Measurements from ENCODE around the gene E2F7.
"Not testable (repeated sequence)": the region's sequence is repeated elsewhere in the genome, so short reads cannot be mapped to it uniquely, and the experiment has no call there.

The E2F7 gene

DNA sequence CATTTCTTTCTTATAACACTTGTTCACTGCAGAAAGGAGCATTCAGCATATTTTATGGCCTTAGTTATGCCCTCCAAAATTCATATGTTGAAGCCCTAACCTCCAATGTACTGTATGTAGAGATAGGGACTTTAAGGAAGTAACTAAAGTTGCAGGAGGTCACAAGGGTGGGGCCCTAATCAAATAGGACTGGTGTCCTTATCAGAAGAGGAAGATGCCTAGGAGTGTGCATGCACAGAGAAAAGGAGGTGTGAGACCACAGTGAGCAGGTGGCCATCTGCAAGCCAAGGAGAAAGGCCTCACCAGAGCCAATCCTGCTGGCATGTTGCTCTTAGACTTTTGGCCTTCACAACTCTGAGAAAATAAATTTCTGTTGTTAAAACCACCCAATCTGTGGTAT lies 12.9 kb upstream of the E2F7 start:
- H3K4me3 ChIP-seq (ENCODE audit: low read length) = no peak overlapping the region
- DNase-seq (ENCODE audit: low read depth) = no peak
- TF ChIP-seq, protein P1, sequence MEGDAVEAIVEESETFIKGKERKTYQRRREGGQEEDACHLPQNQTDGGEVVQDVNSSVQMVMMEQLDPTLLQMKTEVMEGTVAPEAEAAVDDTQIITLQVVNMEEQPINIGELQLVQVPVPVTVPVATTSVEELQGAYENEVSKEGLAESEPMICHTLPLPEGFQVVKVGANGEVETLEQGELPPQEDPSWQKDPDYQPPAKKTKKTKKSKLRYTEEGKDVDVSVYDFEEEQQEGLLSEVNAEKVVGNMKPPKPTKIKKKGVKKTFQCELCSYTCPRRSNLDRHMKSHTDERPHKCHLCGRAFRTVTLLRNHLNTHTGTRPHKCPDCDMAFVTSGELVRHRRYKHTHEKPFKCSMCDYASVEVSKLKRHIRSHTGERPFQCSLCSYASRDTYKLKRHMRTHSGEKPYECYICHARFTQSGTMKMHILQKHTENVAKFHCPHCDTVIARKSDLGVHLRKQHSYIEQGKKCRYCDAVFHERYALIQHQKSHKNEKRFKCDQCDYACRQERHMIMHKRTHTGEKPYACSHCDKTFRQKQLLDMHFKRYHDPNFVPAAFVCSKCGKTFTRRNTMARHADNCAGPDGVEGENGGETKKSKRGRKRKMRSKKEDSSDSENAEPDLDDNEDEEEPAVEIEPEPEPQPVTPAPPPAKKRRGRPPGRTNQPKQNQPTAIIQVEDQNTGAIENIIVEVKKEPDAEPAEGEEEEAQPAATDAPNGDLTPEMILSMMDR (conservative IDR thresholded peaks at IDR 0.05; ENCODE audit: low read depth, low read length) = no peak

DNA sequence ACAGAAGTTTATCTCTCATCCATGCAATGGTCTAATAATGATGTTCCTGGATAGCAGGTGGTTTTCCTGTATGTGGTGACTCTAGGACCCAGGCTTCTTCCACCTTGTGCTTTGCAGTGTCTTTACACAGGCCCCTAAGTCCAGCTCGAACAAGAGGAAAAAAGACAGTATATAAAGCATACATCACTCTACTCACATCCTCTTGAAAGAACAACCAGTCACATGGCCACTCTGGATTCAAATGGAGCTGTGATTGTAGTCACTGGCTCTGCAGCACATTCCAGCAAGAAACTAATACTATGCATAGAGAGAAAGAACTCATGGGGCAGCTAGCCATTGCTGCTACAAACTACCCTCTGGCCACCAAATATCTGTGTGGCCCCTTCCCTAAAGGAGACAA lies 11.5 kb upstream of the E2F7 start:
- TF ChIP-seq, protein P1 (conservative IDR thresholded peaks at IDR 0.05; ENCODE audit: low read depth, low read length) = no peak
- H3K4me3 ChIP-seq (ENCODE audit: low read length) = no peak overlapping the region
- DNase-seq (ENCODE audit: low read depth) = no peak

DNA sequence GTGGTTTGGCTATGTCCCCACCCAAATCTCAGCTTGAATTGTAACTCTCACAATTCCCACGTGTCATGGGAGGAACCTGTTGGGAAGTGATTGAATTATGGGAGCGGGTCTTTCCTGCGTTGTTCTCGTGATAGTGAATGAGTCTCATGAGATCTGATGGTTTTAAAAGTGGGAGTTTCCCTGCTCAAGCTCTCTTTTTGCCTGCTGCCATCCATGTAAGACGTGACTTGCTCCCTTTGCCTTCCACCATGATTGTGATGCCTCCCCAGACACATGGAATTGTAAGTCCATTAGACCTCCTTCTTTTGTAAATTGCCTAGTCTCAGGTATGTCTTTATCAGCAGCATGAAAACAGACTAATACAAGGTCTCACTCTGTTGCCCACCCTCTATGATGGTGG lies 8.5 kb upstream of the E2F7 start:
- not testable (repeated sequence) for DNase-seq (ENCODE audit: low read depth); H3K4me3 ChIP-seq (ENCODE audit: low read length)

DNA sequence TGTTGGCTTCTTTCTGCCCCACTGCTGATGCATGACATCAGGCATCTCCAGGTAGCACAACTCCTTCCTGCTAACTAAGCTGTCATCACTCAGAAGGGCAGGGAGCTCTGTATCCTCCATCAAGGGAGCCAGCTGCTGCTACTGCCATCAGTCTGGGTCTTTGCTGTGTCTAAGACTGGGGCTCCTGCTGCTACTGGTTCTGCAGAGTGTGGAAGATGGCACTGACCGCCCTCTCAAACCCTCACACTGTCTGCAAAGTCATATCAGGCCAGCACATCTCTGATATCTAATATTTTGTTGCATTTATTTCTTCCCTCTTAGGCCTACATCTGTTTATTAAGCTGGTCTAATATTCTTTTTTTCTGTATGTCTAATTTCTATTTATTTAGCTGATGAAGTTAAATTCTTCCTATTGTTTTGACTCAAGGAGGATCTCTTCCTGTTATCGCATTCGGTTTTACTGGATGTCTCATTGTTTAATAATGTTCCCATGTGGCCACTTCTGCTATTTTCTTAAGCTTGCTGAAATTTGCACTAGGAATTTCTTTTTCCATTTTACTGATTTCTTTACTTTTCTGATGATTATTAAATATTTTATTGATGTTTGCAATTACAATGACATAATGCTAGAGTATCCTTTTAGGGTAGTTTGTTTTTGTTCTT lies 7.6 kb upstream of the E2F7 start:
- TF ChIP-seq, protein P1 (conservative IDR thresholded peaks at IDR 0.05; ENCODE audit: low read depth, low read length) = no peak
- DNase-seq (ENCODE audit: low read depth) = no peak
- no peak overlapping the region for H3K4me3 ChIP-seq (ENCODE audit: low read length)

DNA sequence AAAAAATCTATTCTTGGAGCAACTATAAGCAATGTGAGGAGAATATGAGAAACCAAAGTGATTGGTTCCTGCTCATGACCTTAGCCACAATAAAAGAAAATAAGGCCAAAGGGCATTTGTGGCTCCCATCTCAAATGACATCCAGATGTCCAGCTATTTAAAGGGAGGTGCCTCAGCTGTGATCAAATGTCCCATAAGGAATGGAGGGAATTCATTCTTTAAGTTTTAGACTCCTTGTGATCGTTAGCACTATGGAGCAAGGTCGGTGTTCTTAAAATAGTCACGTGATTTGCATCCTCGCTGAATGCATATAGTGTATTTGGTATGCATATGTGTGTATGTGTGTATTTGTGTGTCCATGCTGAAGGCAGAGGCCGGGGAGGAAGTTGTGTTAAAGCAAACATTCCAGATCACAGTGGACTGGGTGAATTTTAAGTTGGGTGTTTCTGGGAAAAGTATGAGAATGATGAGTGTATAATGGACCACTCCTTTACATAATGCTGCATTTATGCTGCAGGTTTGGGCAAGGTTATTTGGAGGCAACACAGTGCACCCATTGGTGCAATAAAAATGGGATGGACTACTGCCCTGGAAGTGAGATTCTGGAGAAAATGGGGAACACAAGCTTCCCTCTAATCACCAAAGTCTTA lies 5.6 kb upstream of the E2F7 start:
- TF ChIP-seq, protein P1 (conservative IDR thresholded peaks at IDR 0.05; ENCODE audit: low read depth, low read length) = no peak
- no peak overlapping the region for H3K4me3 ChIP-seq (ENCODE audit: low read length)
- no peak for DNase-seq (ENCODE audit: low read depth)

DNA sequence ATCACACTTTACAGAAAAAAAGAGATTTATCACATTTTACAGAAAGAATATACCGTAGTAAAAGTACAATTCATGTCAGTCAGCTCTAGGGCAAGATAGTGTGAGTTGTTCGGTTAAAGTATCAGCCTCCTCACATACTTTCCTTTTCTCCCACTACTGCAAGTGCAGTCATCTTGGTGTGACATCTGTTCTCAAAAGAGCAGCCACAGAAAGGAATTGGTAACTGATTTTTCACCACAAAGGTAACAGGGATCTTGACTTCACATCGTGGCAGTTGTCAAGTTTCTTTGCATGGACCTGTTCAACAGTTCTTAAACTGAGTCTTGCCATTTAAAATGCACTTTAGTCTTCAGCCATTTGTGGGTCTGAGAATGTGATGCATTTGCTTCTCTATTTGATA lies 5.0 kb upstream of the E2F7 start:
- no peak overlapping the region for H3K4me3 ChIP-seq (ENCODE audit: low read length)
- TF ChIP-seq, protein P1 (conservative IDR thresholded peaks at IDR 0.05; ENCODE audit: low read depth, low read length) = no peak
- DNase-seq (ENCODE audit: low read depth) = no peak

DNA sequence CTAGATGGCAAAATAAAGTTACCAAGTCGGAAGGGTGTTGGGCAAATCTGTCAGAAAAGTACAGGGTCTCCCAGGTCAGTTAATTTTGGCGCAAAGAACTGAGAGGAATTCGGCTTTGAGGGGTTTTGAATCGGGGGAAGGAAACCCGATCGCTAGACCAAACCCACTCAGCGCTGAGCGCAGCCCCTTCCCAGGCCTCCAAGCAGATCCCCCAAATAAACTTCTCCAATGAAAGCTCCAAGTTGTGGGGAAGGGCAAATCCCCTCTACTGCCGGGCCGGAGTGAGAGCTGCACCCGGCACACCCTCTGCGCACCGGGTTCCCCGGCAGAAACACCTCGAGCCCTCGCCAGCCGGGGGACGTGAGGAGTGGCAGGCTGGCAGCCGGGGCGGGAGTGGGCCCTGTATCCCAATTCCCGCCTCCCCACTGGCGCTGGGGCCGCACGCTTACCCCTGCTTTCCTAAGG lies 441 bp downstream of the E2F7 start:
- no peak for DNase-seq (ENCODE audit: low read depth)
- peak overlapping the region; percentile 80 for H3K4me3 ChIP-seq (ENCODE audit: low read length)
- TF ChIP-seq, protein P1 (conservative IDR thresholded peaks at IDR 0.05; ENCODE audit: low read depth, low read length) = no peak
